Lower leg skin (tissue), 4 donors: ENCODE data around the gene MEPCE. TPM values are rescaled to one million over a fixed set of nuclear protein-coding genes. Genes with fewer than 3 reads are reported as not detected.
"Not testable (repeated sequence)": the region's sequence is repeated elsewhere in the genome, so short reads cannot be mapped to it uniquely, and the experiment has no call there.

Experiments used
- DNase-seq, 2 donors: peaks; one replicate each; pipeline ENCODE4 v3.0.0-alpha.2; 2019; ENCODE audit warnings: low spot score in 2 of 2
- H3K4me3 ChIP-seq: fragments of 200-600 bp; sonication (generic); 2 replicates; pipeline ENCODE4 v1.5.1; 2017; ENCODE audit warnings: mild to moderate bottlenecking, low read depth; ENCODE audit not compliant: poor library complexity, severe bottlenecking
- POLR2A ChIP-seq, 2 donors: fragments of 450-650 bp; IDR thresholded peaks; one replicate each; pipeline ENCODE4 v1.6.1; 2016 to 2017; ENCODE audit warnings: antibody characterized with exemption in 2 of 2, mild to moderate bottlenecking in 1 of 2, moderate library complexity in 1 of 2
- WGBS, 2 donors: methylation state at CpG; one replicate each; pipeline ENCODE4 v1.1.5; 2018; 5-methylcytosine and 5-hydroxymethylcytosine counted together
- intact Hi-C: fragments of 100-400 bp; cut with DNase I; formaldehyde crosslinking; loops from one replicate; pipeline ENCODE4 v1.15.0; 2023; ENCODE audit warnings: low total_unique reads
- total RNA-seq, 4 donors: library from RNA; depleted of rRNA; stranded (reverse); fragments of >200 nt; gene quantifications; one replicate each; pipeline ENCODE4 v1.1.0, GENCODE V29; 2016
- TF ChIP-seq, protein P1 (sequence below), 3 donors: fragments of 450-650 bp; IDR thresholded peaks; one replicate each; pipeline ENCODE4 v1.5.1; 2016; ENCODE audit warnings: antibody characterized with exemption in 3 of 3, mild to moderate bottlenecking in 3 of 3, moderate library complexity in 2 of 3

MEPCE gene, protein sequence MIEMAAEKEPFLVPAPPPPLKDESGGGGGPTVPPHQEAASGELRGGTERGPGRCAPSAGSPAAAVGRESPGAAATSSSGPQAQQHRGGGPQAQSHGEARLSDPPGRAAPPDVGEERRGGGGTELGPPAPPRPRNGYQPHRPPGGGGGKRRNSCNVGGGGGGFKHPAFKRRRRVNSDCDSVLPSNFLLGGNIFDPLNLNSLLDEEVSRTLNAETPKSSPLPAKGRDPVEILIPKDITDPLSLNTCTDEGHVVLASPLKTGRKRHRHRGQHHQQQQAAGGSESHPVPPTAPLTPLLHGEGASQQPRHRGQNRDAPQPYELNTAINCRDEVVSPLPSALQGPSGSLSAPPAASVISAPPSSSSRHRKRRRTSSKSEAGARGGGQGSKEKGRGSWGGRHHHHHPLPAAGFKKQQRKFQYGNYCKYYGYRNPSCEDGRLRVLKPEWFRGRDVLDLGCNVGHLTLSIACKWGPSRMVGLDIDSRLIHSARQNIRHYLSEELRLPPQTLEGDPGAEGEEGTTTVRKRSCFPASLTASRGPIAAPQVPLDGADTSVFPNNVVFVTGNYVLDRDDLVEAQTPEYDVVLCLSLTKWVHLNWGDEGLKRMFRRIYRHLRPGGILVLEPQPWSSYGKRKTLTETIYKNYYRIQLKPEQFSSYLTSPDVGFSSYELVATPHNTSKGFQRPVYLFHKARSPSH
- total RNA-seq, result 10 to 100 TPM; 26.1 to 54.4 (median 37.4) TPM

DNA sequence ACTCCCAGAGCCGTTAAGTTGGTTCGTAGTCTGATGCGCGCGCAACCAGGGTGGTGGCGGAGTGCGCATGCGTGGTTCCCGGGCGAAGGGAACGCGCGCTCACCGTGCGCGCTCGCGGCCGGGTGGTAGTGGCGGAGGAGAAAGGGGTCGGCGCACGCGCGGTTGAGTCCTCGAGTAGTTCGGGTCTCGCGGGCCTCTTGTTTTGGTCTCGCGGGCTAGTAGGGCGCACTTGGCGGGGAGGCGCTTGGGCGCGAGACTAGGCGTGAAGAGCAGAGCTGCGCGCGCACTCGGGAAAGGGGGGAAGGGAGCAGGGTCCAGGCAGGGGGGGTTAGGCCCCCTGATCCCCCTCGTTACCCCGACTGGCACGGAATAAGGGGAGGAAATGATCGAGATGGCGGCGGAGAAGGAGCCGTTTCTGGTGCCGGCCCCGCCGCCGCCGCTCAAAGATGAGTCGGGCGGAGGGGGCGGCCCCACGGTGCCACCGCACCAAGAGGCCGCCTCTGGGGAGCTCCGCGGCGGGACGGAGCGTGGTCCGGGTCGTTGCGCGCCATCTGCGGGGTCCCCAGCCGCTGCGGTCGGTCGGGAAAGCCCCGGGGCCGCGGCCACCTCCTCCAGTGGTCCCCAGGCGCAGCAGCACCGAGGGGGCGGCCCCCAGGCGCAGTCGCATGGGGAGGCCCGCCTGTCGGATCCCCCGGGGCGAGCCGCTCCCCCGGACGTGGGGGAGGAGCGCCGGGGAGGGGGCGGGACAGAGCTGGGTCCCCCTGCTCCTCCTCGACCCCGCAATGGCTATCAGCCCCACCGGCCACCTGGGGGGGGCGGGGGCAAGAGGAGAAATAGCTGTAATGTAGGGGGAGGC is at the start of gene MEPCE:
TSS of gene MEPCE (plus strand) at position 195 of the 856 bp plus-strand sequence. CDS start at position 383, 188 bp downstream.
- H3K4me3 ChIP-seq, result peak within 1 kb of the TSS; percentile 82
- intact Hi-C loops, result no loop called here
- peak; percentile 95 to 99 for DNase-seq
- TF ChIP-seq POLR2A (IDR thresholded peaks at IDR 0.05), result no peak
- TF ChIP-seq, protein P1, sequence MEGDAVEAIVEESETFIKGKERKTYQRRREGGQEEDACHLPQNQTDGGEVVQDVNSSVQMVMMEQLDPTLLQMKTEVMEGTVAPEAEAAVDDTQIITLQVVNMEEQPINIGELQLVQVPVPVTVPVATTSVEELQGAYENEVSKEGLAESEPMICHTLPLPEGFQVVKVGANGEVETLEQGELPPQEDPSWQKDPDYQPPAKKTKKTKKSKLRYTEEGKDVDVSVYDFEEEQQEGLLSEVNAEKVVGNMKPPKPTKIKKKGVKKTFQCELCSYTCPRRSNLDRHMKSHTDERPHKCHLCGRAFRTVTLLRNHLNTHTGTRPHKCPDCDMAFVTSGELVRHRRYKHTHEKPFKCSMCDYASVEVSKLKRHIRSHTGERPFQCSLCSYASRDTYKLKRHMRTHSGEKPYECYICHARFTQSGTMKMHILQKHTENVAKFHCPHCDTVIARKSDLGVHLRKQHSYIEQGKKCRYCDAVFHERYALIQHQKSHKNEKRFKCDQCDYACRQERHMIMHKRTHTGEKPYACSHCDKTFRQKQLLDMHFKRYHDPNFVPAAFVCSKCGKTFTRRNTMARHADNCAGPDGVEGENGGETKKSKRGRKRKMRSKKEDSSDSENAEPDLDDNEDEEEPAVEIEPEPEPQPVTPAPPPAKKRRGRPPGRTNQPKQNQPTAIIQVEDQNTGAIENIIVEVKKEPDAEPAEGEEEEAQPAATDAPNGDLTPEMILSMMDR (IDR thresholded peaks at IDR 0.05), result no peak
- 0 to 1% methylated on average over 45 to 73 of the region's 95 CpGs for WGBS, 2 donors

DNA sequence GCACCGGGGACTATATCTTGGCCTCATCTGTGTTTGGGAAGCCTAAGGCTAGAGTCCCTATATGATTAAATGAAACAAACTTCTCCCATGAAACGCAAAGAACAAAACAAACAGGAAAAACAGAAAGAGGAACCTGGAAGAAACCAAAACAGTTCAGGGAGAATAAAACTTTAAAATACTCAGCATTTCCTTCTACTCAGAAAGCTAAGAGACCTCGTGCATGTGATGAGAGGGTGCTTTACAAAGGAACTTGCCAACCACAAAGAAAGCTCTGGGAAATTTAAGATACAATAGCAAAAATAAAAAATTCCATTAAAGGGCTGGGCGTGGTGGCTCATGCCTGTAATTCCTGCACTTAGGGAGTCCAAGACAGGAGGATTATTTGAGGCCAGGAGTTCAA is 49.4 kb upstream of the MEPCE start:
- DNase-seq, result no peak
- intact Hi-C loops, result no loop called here
- H3K4me3 ChIP-seq, result no peak overlapping the region
- 72 to 74% methylated on average over 4 of the region's 4 CpGs for WGBS, 2 donors
- TF ChIP-seq, protein P1 (IDR thresholded peaks at IDR 0.05), result no peak
- TF ChIP-seq POLR2A (IDR thresholded peaks at IDR 0.05), result no peak

DNA sequence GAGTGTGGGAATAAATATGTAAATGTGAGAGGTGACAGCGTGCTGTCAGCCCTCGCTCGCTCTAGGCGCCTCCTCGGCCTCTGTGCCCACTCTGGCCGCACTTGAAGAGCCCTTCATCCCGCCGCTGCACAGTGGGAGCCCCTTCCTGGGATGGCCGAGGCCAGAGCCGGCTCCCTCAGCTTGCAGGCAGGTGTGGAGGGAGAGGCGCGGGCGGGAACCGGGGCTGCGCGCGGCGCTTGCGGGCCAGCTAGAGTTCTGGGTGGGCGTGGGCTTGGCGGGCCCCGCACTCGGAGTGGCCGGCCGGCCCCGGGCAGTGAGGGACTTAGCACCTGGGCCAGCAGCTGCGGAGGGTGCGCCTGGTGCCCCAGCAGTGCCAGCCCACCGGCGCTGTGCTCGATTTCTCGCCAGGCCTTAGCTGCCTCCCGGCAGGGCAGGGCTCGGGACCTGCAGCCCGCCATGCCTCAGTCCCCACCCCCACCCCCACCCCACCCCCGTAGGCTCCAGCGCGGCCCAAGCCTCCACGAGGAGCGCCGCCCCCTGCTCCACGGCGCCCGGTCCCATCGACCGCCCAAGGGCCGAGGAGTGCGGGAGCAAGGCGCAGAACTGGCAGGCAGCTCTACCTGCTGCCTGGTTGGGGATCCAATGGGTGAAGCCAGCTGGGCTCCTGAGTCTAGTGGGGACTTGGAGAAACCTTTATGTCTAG is 47.9 kb upstream of the MEPCE start:
- intact Hi-C loops, H3K4me3 ChIP-seq, DNase-seq: not testable (repeated sequence)
- WGBS, 2 donors, result 67 to 91% methylated on average over 45 to 47 of the region's 49 CpGs

DNA sequence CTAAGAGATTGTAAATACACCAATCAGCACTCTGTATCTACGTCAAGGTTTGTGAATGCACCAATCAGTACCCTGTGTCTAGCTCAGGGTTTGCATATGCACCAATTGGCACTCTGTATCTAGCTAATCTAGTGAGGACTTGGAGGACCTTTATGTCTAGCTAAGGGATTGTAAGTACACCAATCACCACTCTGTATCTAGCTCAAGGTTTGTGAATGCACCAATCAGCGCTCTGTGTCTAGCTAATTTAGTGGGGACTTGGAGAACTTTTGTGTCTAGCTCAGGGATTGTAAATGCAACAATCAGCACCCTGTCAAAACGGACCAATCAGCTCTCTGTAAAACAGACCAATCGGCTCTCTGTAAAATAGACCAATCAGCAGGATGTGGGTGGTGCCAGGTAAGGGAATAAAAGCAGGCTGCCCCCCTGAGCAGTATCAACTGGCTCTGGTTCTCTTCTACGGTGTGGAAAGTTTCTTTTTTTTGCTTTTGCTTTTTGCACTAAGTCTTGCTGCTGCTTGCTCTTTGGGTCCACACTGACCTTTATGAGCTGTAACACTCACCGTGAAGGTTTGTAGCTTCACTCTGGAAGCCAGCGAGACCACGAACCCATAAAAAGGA is 47.3 kb upstream of the MEPCE start:
- intact Hi-C loops, result not testable (repeated sequence)

DNA sequence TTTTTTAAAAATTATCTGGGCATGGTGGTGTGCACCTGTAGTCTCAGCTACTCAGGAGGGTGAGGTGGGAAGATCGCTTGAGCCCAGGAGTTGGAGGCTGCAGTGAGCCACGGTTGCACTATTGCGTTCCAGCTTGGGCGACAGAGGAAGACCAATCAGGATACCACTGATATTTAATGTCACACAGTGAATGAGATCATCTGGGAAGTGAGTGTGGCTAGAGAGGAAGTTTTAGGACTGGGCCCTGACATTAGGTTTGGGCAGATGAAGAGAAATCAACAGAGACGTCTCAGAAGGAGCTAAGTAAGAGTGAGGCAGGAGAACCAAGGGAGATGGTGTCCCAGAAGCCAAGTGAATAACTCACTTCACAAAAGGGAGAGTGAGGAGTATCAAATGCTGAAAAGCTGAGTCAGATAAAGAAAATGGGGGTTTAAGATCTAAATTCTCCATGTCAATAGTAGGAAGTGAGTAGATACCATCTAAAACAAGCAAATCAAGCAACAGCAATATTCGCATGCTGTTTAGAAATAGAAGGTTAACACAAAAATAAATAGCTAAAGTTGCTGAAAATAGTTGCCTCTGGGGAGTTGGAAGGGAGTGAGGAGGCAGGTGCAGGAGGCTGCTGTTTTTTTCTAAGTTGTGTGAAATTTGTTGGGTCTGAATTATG is 44.9 kb upstream of the MEPCE start:
- intact Hi-C loops, result no loop called here
- DNase-seq, result no peak
- no peak overlapping the region for H3K4me3 ChIP-seq
- TF ChIP-seq POLR2A (IDR thresholded peaks at IDR 0.05), result no peak
- TF ChIP-seq, protein P1 (IDR thresholded peaks at IDR 0.05), result no peak
- WGBS, 2 donors, result 72 to 80% methylated on average over 6 of the region's 6 CpGs

More for the DNA sequence above, 47.3 kb upstream of the MEPCE start:
- not testable (repeated sequence) for H3K4me3 ChIP-seq, DNase-seq
- 77 to 85% methylated on average over 8 of the region's 8 CpGs for WGBS, 2 donors
